ENCODE results near the gene AGPAT2.

Gene AGPAT2

DNA sequence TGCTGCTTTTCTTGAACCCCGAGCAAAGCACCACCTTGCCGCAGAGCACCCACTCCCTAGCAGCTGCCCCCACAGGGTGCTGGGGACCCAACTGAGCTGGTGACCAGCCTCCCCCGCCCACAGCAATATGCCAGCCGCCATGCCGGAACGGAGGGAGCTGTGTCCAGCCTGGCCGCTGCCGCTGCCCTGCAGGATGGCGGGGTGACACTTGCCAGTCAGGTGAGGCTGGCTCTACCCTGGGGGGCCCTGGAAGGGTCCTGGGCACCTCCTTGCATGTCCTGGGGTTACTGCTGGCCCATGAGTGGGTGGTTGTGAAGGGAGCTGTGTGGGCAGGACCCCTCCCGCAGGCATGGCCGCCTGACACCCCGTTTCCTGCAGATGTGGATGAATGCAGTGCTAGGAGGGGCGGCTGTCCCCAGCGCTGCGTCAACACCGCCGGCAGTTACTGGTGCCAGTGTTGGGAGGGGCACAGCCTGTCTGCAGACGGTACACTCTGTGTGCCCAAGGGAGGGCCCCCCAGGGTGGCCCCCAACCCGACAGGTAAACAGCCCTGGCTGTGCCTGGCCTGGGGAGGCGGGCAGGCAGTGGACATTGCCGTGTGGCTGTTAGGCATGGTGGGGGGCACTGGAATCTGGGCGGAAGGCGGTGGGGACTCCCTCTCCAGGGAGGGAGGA, 17.3 kb downstream of the AGPAT2 start:
- no peak for ATAC-seq
- TF ChIP-seq TOX (CRISPR knock-in tag; IDR thresholded peaks at IDR 0.05; ENCODE audit: borderline replicate concordance) = no peak
- TF ChIP-seq, protein P1, sequence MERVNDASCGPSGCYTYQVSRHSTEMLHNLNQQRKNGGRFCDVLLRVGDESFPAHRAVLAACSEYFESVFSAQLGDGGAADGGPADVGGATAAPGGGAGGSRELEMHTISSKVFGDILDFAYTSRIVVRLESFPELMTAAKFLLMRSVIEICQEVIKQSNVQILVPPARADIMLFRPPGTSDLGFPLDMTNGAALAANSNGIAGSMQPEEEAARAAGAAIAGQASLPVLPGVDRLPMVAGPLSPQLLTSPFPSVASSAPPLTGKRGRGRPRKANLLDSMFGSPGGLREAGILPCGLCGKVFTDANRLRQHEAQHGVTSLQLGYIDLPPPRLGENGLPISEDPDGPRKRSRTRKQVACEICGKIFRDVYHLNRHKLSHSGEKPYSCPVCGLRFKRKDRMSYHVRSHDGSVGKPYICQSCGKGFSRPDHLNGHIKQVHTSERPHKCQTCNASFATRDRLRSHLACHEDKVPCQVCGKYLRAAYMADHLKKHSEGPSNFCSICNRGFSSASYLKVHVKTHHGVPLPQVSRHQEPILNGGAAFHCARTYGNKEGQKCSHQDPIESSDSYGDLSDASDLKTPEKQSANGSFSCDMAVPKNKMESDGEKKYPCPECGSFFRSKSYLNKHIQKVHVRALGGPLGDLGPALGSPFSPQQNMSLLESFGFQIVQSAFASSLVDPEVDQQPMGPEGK (CRISPR knock-in tag; IDR thresholded peaks at IDR 0.05; ENCODE audit: borderline replicate concordance) = no peak
- TF ChIP-seq, protein P2, sequence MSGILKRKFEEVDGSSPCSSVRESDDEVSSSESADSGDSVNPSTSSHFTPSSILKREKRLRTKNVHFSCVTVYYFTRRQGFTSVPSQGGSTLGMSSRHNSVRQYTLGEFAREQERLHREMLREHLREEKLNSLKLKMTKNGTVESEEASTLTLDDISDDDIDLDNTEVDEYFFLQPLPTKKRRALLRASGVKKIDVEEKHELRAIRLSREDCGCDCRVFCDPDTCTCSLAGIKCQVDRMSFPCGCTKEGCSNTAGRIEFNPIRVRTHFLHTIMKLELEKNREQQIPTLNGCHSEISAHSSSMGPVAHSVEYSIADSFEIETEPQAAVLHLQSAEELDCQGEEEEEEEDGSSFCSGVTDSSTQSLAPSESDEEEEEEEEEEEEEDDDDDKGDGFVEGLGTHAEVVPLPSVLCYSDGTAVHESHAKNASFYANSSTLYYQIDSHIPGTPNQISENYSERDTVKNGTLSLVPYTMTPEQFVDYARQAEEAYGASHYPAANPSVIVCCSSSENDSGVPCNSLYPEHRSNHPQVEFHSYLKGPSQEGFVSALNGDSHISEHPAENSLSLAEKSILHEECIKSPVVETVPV (CRISPR knock-in tag; IDR thresholded peaks at IDR 0.05) = no peak

DNA sequence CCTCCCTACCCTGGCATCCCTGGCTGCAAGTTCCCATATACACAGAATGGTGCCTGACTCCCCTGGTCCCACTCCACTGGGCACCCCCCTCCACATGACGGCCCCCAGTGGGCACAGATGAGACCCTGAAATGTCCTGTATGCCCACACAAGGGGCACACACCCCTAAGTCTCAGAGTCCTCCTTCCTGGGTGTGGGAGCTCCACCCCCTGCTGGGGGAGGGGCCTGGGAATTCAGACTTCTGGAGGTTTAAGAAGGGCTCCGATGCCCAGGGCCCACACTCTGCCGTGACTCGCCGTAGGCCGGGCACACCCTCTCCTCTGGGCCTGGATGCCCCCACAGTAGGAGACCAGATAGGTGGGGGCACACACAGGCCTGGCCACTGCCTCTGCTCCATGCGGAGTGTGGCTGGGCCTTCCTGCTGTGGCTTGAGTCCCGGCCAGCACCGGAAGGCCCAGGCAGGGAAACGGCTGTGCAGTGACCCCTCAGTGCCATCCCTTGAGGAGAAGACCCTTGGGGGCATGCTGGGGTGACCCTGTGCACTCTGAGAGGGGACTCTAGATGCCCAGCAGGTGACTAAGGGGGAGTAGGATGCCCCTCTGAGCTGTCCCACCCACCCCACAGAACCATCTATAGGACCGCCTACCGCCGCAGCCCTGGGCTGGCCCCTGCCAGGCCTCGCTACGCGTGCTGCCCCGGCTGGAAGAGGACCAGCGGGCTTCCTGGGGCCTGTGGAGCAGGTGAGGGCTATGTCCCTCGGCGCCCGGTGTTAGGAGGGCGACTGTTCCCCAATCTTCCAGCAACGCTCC, 18.1 kb downstream of the AGPAT2 start:
- peak; percentile 7 for ATAC-seq
- TF ChIP-seq ZNF8 (CRISPR knock-in tag; IDR thresholded peaks at IDR 0.05) = no peak
- TF ChIP-seq, protein P1 (CRISPR knock-in tag; IDR thresholded peaks at IDR 0.05; ENCODE audit: borderline replicate concordance) = no peak
- no peak for TF ChIP-seq GLIS3 (CRISPR knock-in tag; IDR thresholded peaks at IDR 0.05)
- TF ChIP-seq ESRRG (CRISPR knock-in tag; IDR thresholded peaks at IDR 0.05) = no peak
- no peak for TF ChIP-seq CSDC2 (CRISPR knock-in tag; IDR thresholded peaks at IDR 0.05)
- no peak for TF ChIP-seq TOX (CRISPR knock-in tag; IDR thresholded peaks at IDR 0.05; ENCODE audit: borderline replicate concordance)
- TF ChIP-seq RARB (CRISPR knock-in tag; IDR thresholded peaks at IDR 0.05) = no peak
- TF ChIP-seq SNAI2 (CRISPR knock-in tag; IDR thresholded peaks at IDR 0.05) = no peak
- no peak for TF ChIP-seq ISL1 (CRISPR knock-in tag; IDR thresholded peaks at IDR 0.05)
- no peak for TF ChIP-seq ZNF70 (CRISPR knock-in tag; IDR thresholded peaks at IDR 0.05)
- no peak for TF ChIP-seq OSR1 (CRISPR knock-in tag; IDR thresholded peaks at IDR 0.05)
- no peak for TF ChIP-seq ZFP3 (CRISPR knock-in tag; IDR thresholded peaks at IDR 0.05)
- no peak for TF ChIP-seq ZFP30 (CRISPR knock-in tag; IDR thresholded peaks at IDR 0.05)
- TF ChIP-seq, protein P3, sequence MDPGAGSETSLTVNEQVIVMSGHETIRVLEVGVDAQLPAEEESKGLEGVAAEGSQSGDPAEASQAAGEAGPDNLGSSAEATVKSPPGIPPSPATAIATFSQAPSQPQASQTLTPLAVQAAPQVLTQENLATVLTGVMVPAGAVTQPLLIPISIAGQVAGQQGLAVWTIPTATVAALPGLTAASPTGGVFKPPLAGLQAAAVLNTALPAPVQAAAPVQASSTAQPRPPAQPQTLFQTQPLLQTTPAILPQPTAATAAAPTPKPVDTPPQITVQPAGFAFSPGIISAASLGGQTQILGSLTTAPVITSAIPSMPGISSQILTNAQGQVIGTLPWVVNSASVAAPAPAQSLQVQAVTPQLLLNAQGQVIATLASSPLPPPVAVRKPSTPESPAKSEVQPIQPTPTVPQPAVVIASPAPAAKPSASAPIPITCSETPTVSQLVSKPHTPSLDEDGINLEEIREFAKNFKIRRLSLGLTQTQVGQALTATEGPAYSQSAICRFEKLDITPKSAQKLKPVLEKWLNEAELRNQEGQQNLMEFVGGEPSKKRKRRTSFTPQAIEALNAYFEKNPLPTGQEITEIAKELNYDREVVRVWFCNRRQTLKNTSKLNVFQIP (CRISPR knock-in tag; IDR thresholded peaks at IDR 0.05; ENCODE audit: borderline replicate concordance, low read depth) = no peak
- TF ChIP-seq, protein P4, sequence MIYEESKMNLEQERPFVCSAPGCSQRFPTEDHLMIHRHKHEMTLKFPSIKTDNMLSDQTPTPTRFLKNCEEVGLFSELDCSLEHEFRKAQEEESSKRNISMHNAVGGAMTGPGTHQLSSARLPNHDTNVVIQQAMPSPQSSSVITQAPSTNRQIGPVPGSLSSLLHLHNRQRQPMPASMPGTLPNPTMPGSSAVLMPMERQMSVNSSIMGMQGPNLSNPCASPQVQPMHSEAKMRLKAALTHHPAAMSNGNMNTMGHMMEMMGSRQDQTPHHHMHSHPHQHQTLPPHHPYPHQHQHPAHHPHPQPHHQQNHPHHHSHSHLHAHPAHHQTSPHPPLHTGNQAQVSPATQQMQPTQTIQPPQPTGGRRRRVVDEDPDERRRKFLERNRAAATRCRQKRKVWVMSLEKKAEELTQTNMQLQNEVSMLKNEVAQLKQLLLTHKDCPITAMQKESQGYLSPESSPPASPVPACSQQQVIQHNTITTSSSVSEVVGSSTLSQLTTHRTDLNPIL (CRISPR knock-in tag; IDR thresholded peaks at IDR 0.05; ENCODE audit: low read depth) = no peak
- TF ChIP-seq, protein P2 (CRISPR knock-in tag; IDR thresholded peaks at IDR 0.05) = no peak

DNA sequence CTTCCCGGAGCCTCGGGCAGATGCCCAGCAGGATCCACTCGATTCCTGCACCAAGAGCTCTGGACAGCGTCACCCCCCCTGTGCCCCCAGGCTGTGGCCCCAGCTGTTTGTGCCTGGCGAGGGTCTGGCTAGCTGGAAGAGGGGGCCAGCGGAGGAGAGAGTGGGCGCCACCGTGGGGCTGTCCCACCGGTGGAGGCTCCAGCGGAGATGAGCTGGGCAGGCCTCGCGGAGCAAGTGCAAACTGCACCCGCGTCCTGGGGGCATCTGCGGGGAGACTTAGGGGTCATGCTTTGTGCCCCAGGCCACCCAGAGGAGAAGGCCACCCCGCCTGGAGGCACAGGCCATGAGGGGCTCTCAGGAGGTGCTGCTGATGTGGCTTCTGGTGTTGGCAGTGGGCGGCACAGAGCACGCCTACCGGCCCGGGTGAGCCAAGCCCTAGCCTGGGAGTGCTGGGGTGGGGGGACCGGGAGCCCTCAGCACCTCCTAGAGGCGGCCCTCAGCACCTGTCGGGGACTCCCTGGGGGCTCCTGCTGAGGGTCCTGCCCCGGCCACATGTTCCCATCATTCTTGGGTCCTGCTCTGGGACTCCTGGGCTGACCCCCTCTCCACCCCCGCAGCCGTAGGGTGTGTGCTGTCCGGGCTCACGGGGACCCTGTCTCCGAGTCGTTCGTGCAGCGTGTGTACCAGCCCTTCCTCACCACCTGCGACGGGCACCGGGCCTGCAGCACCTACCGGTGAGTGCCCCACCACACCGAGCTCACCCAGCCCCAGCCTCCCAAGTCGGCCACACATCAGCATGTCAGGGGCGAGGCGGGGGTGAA, 19.1 kb downstream of the AGPAT2 start:
- TF ChIP-seq ZNF8 (CRISPR knock-in tag; IDR thresholded peaks at IDR 0.05) = no peak
- ATAC-seq = no peak

All from SK-N-SH treated with all-trans-retinoic acid at 6 μM for 48 hours (cell line).